Activated T-cell treated with anti-CD3 and anti-CD28 coated beads for 1 hour (primary cell): ENCODE results near the gene GOLM1.
"Not testable (repeated sequence)": the region's sequence is repeated elsewhere in the genome, so short reads cannot be mapped to it uniquely, and the experiment has no call there.

ENCODE experiments used
- DNase-seq: peaks from one replicate; pipeline ENCODE4 v3.0.0-alpha.2; 2020; ENCODE audit warnings: low read depth

The GOLM1 gene

GRCh38 chr9:86098824-86099700 is at the start of gene GOLM1:
TSS of gene GOLM1 (minus strand) at chr9:86099558. CDS start at chr9:86079320, 20,238 bp downstream.
- DNase-seq: no peak

- not testable (repeated sequence) for DNase-seq
Observed at GRCh38 chr9:86146671-86147070, 47.3 kb upstream of the GOLM1 start.

DNA sequence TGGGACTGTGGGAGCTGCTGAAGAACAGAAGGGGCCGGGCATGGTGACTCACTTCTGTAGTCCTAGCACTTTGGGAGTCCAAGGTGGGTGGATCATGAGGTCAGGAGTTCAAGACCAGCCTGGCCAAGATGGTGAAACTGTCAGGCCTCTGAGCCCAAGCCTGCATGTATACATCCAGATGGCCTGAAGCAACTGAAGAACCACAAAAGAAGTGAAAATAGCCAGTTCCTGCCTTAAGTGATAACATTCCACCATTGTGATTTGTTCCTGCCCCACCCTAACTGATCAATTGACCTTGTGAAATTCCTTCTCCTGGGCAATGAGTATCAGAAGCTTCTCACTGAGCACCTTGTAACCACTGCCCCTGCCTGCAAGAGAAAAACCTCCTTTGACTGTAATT is 46.6 kb upstream of the GOLM1 start:
- DNase-seq: not testable (repeated sequence)

GRCh38 chr9:86142973-86143372 is 43.6 kb upstream of the GOLM1 start:
- DNase-seq: no peak

DNA sequence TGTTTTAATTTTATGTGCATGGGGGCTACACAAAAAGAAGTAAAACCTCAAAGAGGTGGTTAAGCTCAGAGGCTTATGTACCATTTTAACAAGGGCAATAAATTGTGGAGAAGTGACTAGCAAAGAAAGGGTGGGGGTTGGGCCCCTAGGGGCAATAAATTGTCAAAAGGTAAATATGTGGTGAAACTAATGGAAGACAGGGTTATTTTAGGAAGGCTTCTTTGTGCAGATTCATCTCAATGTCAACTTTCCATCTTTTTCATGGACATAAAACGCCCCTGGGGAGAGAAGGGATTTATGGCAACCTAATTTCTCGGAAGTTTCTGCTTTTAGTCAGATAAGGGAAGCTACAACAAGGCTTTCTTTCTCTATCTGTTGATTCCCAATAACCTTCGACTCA is 42.5 kb upstream of the GOLM1 start:
- DNase-seq: no peak

GRCh38 chr9:86135371-86135770 is 36.0 kb upstream of the GOLM1 start:
- DNase-seq: no peak

DNA sequence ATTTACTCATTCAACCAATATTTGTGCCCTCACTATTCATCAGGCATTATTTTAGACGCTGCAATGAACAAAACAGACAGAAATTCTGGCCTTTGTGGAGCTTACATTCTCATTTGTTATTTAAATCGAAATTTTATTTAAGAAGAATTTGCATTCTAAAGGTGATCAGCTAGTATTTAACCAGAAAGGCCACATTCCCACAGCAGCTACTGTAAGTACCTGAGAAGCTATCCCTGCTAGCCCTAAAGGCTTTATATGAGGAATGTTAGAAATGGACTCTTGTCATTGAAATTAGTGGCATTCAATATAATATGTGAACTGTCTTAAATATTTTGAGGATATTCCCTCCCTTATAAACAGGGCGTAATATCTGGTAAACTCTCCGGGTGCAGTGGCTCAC is 35.0 kb upstream of the GOLM1 start:
- DNase-seq: no peak

DNA sequence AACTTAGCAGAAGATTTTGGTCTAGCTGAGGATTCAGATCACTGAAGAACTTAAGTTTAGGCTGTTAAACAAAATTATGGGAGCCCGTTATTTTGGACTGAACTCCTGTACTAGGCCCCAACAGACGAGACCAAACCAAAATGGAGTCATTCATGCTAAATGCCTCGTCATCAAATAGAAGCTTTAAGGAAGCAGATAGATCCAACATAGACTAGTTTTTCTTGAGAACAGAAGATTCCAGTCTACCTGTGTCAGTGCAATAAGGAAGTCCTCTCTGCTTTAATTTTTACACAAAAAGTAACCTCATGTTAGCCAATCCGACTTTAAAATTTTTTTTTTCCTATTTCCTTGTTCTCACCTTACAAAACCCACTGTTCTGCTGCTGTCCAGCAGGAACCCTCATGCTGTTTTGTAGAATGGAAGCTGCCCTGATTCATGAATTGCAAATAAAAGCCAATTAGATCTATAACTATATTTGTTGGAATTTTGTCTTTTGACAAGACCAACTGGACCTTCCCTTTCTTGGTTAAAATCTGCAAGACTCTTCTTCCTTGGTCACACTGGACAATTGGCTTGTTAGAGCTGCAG is 29.0 kb upstream of the GOLM1 start:
- no peak for DNase-seq

DNA sequence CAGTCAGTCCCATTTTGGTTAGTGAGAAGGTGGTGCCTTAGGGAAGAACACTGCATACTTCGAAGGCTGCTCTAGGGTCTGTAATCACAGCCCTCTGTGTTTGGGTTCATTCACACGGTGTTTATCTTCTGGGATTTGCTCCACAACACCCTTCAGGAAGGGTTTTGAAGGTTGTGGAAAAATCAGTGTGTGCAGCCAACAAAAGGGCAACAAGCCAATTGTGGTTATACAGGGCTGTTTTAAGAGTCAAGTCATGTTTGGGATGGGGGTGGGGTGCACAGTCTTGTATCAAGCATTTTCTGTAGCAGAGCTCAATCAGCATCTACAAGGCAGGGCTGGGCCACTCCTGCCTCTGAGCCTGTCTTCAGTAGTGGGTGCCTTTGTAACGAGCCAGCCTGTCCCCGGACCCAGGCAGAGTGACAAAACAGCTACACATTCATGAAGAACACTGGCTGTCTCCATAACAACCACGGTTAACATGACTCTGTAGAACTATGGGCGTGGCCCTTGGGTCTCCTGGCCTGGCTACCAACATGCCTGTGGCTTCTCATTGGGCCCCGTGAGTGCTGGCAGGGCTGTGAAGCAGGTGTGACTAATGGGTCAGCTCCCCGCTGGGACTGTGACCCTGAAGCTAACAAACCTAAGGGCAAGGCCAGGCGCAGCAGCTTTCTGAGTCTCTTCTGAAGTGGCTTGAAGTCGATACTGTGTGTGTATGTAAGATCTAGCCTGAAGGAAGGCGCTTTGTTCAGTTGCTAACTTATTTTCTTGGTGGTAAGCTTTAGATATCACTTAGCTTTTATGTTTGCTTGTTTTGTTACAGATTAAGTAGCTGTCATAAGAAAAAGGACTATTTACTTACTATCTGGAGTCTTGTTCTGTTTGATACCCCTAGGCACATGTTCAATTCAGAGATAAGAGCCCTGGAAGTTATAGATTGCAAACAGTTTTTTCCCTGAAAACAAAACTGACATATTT is 27.9 kb upstream of the GOLM1 start:
- DNase-seq: no peak

- no peak for DNase-seq
Observed at GRCh38 chr9:86122311-86122710, 23.0 kb upstream of the GOLM1 start.

DNA sequence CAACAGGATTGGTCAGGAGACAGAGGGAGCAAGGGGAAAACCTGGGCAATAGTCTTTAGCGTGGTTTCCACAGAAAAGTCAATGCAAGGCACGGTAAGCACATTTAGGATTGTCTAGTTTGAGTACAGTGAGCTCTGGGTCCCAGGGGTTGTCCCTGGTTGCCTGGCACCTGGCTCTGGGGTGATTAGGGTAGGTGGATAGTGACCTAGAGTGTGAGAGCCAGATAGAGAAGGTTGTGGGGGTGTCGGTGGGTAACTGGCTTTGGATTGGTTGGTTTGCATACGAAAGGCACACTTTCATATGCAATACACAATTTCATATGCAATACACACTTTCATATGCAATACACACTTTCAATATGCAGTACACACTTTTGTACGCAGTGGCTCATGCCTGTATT is 20.1 kb upstream of the GOLM1 start:
- DNase-seq: no peak

DNA sequence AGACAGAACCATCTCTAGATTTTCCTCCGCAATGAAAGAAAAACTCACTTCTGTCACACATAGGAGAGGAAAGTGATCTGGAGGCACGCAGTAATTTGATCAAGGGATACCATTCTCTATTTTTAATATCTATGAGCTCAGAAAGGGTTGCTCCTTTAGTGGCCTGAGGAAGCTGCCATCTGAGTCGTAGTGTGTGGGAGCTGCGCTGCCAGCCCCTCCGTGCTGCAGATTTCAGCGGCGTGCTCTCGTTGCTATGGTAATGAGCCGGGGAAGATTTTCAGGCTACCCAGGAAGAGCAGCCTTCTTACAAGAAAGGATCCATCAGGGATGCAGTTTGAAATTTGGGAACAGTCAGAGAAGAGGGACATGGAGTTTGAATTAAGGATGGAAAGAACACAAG is 17.1 kb upstream of the GOLM1 start:
- DNase-seq: no peak

DNA sequence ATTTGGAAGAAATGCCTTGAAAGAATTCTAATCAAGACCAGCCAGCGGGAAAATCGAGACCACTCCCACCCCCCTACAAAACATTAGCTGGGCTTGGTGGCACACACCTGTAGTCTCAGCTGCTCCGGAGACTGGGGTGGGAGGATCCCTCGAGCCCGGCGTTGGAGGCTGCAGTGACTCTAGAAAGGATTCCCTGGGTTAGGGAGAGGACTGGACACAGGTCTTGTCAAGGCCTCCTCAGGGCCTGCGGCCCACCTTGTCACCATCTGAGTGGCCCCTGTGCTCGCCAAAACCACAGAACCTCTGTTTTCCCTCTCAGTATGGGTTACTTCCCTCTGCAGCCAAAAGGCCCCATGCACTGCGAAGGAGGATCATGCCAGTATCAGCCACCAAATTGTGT is 16.5 kb upstream of the GOLM1 start:
- no peak for DNase-seq

GRCh38 chr9:86112057-86112456 is 12.7 kb upstream of the GOLM1 start:
- no peak for DNase-seq

DNA sequence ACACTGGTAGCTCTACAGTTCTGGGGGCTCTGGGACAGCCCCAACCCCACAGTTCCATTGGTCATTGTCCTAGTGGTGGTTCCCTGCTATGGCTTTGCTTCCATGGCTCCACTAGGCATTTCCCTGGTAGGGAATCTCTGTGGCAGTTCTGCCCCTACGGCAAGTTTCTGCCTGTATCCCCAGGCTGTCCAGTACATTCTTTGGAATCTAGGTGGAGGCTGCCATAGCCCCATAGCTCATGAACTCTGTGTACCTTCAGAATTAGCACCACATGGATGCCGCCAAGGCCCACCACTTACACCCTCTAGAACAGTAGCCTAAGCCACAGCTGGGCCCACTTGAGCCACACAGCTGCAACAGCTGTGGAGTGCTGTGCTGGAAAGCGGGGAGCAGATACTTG is 3.3 kb upstream of the GOLM1 start:
- DNase-seq: no peak

- no peak for DNase-seq
Observed at GRCh38 chr9:86099701-86100364, 475 bp upstream of the GOLM1 start.

DNA sequence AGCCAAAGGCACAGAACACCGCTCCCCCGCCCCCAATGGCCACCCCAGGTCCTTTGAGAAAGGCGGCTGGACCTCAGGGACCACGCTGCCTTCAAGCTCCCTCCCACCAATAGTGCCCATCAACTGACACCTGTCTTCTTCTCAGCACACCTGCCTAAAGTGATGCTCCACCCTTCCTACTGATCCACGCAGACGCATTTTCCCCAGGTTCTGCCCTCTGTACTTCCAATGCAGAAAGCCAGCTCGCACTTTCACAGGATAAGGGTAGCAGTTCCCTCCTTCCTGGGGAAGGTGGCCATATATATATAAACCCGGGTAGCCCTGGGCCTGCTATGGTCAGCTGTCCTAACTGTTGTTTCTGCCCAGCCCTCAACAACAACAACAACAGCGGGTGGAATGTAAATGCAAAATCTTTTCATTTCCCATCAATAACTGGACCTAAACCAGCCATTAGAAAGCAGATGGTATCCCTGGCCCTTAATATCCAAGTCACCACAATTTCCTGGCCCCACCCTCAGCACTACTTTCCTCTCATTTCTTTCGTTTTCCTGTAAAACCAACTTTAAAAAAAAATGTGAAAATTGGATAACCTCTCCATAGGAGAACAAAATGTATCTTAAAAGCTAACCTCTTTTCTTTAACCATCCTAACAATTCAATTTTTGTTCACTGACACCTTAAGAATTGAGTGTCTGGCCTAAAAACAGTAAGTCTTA is 1.7 kb downstream of the GOLM1 start:
- no peak for DNase-seq

DNA sequence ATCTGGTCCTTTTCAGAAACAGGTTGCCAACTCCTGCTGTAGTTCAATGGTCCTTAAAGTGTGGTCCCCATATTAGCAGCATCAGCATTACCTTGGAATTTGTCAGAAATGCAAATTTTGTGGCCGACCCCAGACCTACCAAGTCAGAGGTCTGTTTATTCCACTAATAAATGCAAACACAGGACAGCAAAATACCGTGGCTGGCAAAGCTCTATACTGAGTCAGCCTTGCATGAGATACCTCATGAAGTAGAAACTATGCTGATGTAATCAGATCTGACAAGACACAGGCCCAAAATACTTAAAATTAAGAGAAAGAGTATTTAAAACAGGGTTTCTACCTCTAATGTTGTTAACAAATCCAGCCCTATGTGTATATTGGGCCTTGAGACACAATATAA is 3.0 kb downstream of the GOLM1 start:
- no peak for DNase-seq

GRCh38 chr9:86093788-86094555 is 5.4 kb downstream of the GOLM1 start:
- no peak for DNase-seq

DNA sequence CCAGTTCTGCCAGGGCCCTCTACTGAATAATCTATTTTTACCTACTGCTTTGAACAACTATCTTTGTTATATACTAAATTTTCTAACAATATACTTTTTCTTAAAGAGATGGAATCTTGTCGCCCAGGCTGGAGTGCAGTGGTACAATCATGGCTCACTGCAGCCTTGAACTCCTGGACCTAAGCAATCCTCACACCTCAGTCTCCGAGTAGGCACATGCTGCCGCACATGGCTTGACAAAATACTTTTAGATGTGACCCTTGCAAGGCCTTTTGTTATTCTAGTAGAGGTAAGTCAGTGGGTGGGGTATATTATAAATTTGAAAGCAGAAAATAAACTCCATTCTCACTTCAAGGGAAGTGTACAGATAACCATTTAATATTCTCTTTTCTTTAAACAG is 7.9 kb downstream of the GOLM1 start:
- no peak for DNase-seq

DNA sequence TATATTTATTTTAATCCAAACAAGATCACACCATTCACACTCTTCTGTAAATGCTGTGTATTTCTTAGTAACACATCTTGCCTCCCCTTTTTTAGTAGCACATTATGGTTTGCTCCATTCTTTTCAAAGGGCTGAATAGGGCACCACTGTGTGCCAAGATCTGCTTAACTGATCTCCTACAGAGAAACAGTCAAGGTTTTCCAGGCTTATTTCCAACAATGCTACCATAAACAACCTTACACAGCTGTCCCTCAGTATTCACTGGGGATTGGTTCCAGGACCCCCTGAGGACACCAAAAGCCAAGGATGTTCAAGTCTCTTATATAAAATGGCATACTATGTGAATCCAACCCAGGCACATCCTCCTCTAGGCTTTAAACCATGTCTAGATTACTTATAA is 16.5 kb downstream of the GOLM1 start:
- DNase-seq: no peak
